GM12878 (cell line): ENCODE measurements around the gene C17orf58. TPM values are rescaled to one million over a fixed set of nuclear protein-coding genes. Genes with fewer than 3 reads are reported as not detected.

Experiments
- ATAC-seq: fragments of 200-7000 bp; cut with Tn5 transposase; 3 replicates; pipeline ENCODE4 v1.9.1; 2020; ENCODE audit warnings: mild to moderate bottlenecking, moderate library complexity
- BruUV-seq: library from RNA; stranded (reverse); fragments of 400-500 nt; replicated peaks from 2 replicates; lab custom pipeline; 2021; lab: Mats Ljungman, UMichigan
- CTCF ChIA-PET: fragments of 300-600 bp; sonication (Branson Sonifier 250); formaldehyde crosslinking; extraction: SDS; loops from one replicate; lab custom pipeline; 2021; ENCODE audit warnings: inconsistent platforms; lab: Yijun Ruan, JAX
- POLR2A ChIA-PET: fragments of 350-600 bp; formaldehyde crosslinking; extraction: SDS; loops from one replicate; lab custom pipeline; 2021; ENCODE audit warnings: inconsistent platforms; lab: Charles Lee
- RAD21 ChIA-PET: fragments of 300-600 bp; sonication (Branson Sonifier 250); formaldehyde crosslinking; loops from one replicate; lab custom pipeline; 2023; ENCODE audit warnings: antibody characterized with exemption; ENCODE audit not compliant: unreplicated experiment; lab: Charles Lee
- SMC1A ChIA-PET: fragments of 300-600 bp; sonication (Branson Sonifier 250); formaldehyde crosslinking; loops from one replicate; lab custom pipeline; 2023; ENCODE audit not compliant: unreplicated experiment, uncharacterized antibody; lab: Charles Lee
- DNase-seq: peaks from one replicate; pipeline ENCODE4 v3.0.0-alpha.2; 2011; ENCODE audit warnings: low read depth, low spot score
- FAIRE-seq: peaks from 3 replicates; lab custom pipeline; 2011; peaks lifted over from hg19 to GRCh38; lab: Jason Lieb, UNC
- H2AFZ ChIP-seq: 2 replicates; pipeline ENCODE4 v1.6.0; 2011; ENCODE audit warnings: low read depth, low read length, control low read depth; ENCODE audit not compliant: control insufficient read depth
- H3K27ac ChIP-seq: 2 replicates; pipeline ENCODE4 v1.5.1; 2011; ENCODE audit warnings: control low read depth; ENCODE audit not compliant: control insufficient read depth, insufficient read depth
- H3K27me3 ChIP-seq, 2 experiments: replicated peaks in 1 of 2; 2 replicates each; pipeline versions ENCODE4 v1.6.0 to v1.6.1; 2011; ENCODE audit warnings: low read length in 1 of 2; ENCODE audit not compliant: control insufficient read depth in 2 of 2, insufficient read depth in 2 of 2
- H3K36me3 ChIP-seq, 2 experiments: 2 replicates each; pipeline ENCODE4 v1.5.1; 2011; ENCODE audit warnings: low read length in 1 of 2; ENCODE audit not compliant: control insufficient read depth in 2 of 2, insufficient read depth in 2 of 2
- H3K4me1 ChIP-seq: 2 replicates; pipeline ENCODE4 v1.6.1; 2011; ENCODE audit warnings: mild to moderate bottlenecking, low read length, moderate library complexity, mixed read lengths; ENCODE audit not compliant: control insufficient read depth, insufficient read depth
- H3K4me2 ChIP-seq: 2 replicates; pipeline ENCODE4 v1.6.0; 2011; ENCODE audit warnings: control low read depth; ENCODE audit not compliant: control insufficient read depth, insufficient read depth
- H3K4me3 ChIP-seq: fragments of 200-600 bp; sonication (generic); 2 replicates; pipeline ENCODE4 v1.5.1; 2016
- H3K79me2 ChIP-seq: 2 replicates; pipeline ENCODE4 v1.6.0; 2011; ENCODE audit warnings: low read length; ENCODE audit not compliant: control insufficient read depth, insufficient read depth
- H3K9ac ChIP-seq: 2 replicates; pipeline ENCODE4 v1.8.0; 2011; ENCODE audit warnings: low read length, control low read depth, mixed read lengths; ENCODE audit not compliant: control insufficient read depth, insufficient read depth
- H3K9me3 ChIP-seq: replicated peaks from 3 replicates; pipeline ENCODE4 v1.5.1; 2011; ENCODE audit warnings: mild to moderate bottlenecking, low read length; ENCODE audit not compliant: control insufficient read depth, insufficient read depth
- H4K20me1 ChIP-seq: 2 replicates; pipeline ENCODE4 v1.6.0; 2011; ENCODE audit not compliant: control insufficient read depth, insufficient read depth
- CEBPZ ChIP-seq: fragments of 150-350 bp; IDR thresholded peaks from 2 replicates; pipeline ENCODE4 v1.6.1; 2016; ENCODE audit warnings: low read depth, low read length
- MYB ChIP-seq: fragments of 150-350 bp; IDR thresholded peaks from 2 replicates; pipeline ENCODE4 v1.6.1; 2014; ENCODE audit warnings: mild to moderate bottlenecking, low read depth, low read length, borderline replicate concordance
- NFIC ChIP-seq: IDR thresholded peaks from 2 replicates; pipeline ENCODE4 v1.6.1; 2012; ENCODE audit warnings: low read depth, mild to moderate bottlenecking, inconsistent platforms, low read length, moderate library complexity
- RELB ChIP-seq: fragments of 450-650 bp; IDR thresholded peaks from 2 replicates; pipeline ENCODE4 v1.6.1; 2017; ENCODE audit warnings: low read depth, mild to moderate bottlenecking, moderate library complexity
- ZBTB4 ChIP-seq: fragments of 450-650 bp; formaldehyde crosslinking; IDR thresholded peaks from 2 replicates; pipeline ENCODE4 v1.4.0; 2022; ENCODE audit warnings: mild to moderate bottlenecking, moderate library complexity
- WGBS: methylation state at CpG from one replicate; pipeline ENCODE4 v1.1.6; 2016; ENCODE audit warnings: low lambda C conversion rate; ENCODE audit not compliant: insufficient replicate concordance, insufficient coverage; ENCODE audit errors: missing lambda C conversion rate; 5-methylcytosine and 5-hydroxymethylcytosine counted together
- in situ Hi-C: fragments of 300-500 bp; cut with MboI; formaldehyde crosslinking; loops from 9 replicates; pipeline ENCODE4 v1.14.3; 2018; ENCODE audit warnings: mixed read lengths
- intact Hi-C: fragments of 100-400 bp; cut with micrococcal nuclease; formaldehyde crosslinking; loops from one replicate; pipeline ENCODE4 v1.14.2; 2022; ENCODE audit not compliant: unreplicated experiment
- polyA plus RNA-seq, 11 experiments: library from polyadenylated mRNA; depleted of rRNA in 4 of 11; unstranded in 6 of 11; stranded (reverse) in 5 of 11; fragments of >200 nt; fragmentation: Nextera tagmentation in 4 of 11; fragmentation: Illumina TruSeq in 1 of 11; extraction: Ambion mirVana in 4 of 11; extraction: Trizol in 1 of 11; gene quantifications; 1 replicate in 1 of 11; 2 replicates in 10 of 11; pipeline versions ENCODE4 v1.2.1 to v1.2.3, GENCODE V29; 2011 to 2016; ENCODE audit warnings: inconsistent platforms in 2 of 11, missing spikeins in 2 of 11, low read depth in 1 of 11
- total RNA-seq, 4 experiments: library from RNA; depleted of rRNA in 3 of 4; stranded (reverse); fragments of >200 nt in 3 of 4; fragmentation: Illumina TruSeq in 1 of 4; extraction: Trizol in 1 of 4; gene quantifications; 2 replicates each; pipeline versions ENCODE4 v1.2.1 to v1.2.3, GENCODE V29; 2013 to 2021

Gene C17orf58
- total and polyA plus RNA-seq, 10 of the 15 experiments (the other 5 are each of a cell fraction or from before 2014, with no cell fraction given) = 3.3 to 12.3 (median 6.2) TPM

GRCh38 chr17:67947325-67947813 lies 48.9 kb downstream of the C17orf58 start:
- ATAC-seq (no peak), FAIRE-seq (no peak), DNase-seq (no peak)
- Histone ChIP-seq H3K27ac (no peak overlapping the region), H3K9ac (no peak overlapping the region), H3K79me2 (no peaks in the 10 kb centered on the region), H3K36me3 (peaks cover 21 to 23% of the 10 kb centered on the region in 2 experiments), H3K4me1 (no peaks in the 10 kb centered on the region), H3K9me3 (no peaks in the 10 kb centered on the region), H4K20me1 (no peaks in the 10 kb centered on the region)
- in situ Hi-C loops = no loop called here
- no TSS peak for BruUV-seq
- ChIA-PET SMC1A (no interaction called here), POLR2A (interaction anchor here (0.6 kb wide), 2 partner anchors 50 to 159 kb away, joined by 3 to 11 read pairs; no protein-coding TSS in a partner anchor)
- WGBS = 94% methylated on average over 5 of the region's 5 CpGs
- TF ChIP-seq ZBTB4 (no peak), MYB (no peak), CEBPZ (no peak), RELB (no peak), NFIC (no peak)
- TF ChIP-seq, all 136 proteins: peak for 0
- no peak overlapping the region for H3K4me2 ChIP-seq
- no peaks in the 10 kb centered on the region for H3K27me3 ChIP-seq
- ChIA-PET CTCF (interaction anchor here (1.1 to 1.9 kb wide), 4 partner anchors 11 to 148 kb away, joined by 3 to 7 read pairs (median 4); no protein-coding TSS in a partner anchor), RAD21 (no interaction called here)
- H2AFZ ChIP-seq = no peak overlapping the region
- no peak overlapping the region for H3K4me3 ChIP-seq
- intact Hi-C loops = no loop called here
